MM.1S (cell line): Measurements from ENCODE around the gene GNG14.

Experiments
- EZH2phosphoT487 ChIP-seq: fragments of 300-600 bp; sonication (generic); IDR thresholded peaks from 2 replicates; pipeline ENCODE4 v1.6.1; 2018; ENCODE audit warnings: antibody characterized with exemption, low read length
- TF ChIP-seq, protein P1 (sequence below): fragments of 300-600 bp; sonication (generic); IDR thresholded peaks from 2 replicates; pipeline ENCODE4 v1.5.1; 2016; ENCODE audit warnings: antibody characterized with exemption, low read length, mixed read lengths

DNA sequence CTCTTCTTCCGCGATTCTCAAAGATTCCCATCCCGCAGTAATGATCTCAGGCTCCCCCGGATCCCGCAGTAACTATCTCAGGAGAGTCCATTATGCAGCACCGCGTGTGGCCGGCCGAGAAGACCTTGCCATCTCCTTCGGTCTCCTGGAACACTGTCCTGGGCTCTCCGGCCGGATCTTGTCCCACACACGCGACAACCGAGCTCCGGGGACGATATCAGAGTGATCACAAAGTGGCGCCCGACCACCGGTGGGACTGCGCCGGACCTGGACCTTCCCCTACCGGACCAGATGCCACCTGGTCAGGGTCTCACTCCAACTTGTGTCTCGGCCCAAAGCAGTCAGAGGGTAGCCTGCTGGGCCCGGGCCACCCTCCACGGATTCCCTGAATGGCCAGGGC, 45.3 kb upstream of the GNG14 start:
- TF ChIP-seq, protein P1, sequence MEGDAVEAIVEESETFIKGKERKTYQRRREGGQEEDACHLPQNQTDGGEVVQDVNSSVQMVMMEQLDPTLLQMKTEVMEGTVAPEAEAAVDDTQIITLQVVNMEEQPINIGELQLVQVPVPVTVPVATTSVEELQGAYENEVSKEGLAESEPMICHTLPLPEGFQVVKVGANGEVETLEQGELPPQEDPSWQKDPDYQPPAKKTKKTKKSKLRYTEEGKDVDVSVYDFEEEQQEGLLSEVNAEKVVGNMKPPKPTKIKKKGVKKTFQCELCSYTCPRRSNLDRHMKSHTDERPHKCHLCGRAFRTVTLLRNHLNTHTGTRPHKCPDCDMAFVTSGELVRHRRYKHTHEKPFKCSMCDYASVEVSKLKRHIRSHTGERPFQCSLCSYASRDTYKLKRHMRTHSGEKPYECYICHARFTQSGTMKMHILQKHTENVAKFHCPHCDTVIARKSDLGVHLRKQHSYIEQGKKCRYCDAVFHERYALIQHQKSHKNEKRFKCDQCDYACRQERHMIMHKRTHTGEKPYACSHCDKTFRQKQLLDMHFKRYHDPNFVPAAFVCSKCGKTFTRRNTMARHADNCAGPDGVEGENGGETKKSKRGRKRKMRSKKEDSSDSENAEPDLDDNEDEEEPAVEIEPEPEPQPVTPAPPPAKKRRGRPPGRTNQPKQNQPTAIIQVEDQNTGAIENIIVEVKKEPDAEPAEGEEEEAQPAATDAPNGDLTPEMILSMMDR = no peak
- TF ChIP-seq EZH2phosphoT487 = no peak
